ENCODE results near the gene NDUFB1.

- no peak for TF ChIP-seq CTCF (IDR thresholded peaks at IDR 0.05; ENCODE audit: low read depth, low read length, poor library complexity, severe bottlenecking)
- TF ChIP-seq EZH2phosphoT487 (IDR thresholded peaks at IDR 0.05; ENCODE audit: borderline replicate concordance, low read length), result no peak
Observed at GRCh38 chr14:92109490-92109889, 12.0 kb downstream of the NDUFB1 start.
